ENCODE results near the gene MESD. TPM values are rescaled to one million over a fixed set of nuclear protein-coding genes. Genes with fewer than 3 reads are reported as not detected.

The MESD gene
- total RNA-seq, 2 donors from 2014 or later, result 31.7 to 35.8 TPM

GRCh38 chr15:81003097-81003350 is 13.4 kb upstream of the MESD start:
- TF ChIP-seq CTCF (conservative IDR thresholded peaks at IDR 0.05), result no peak
- H3K9me3 ChIP-seq (ENCODE audit: control insufficient read depth, low read length), result no peaks in the 10 kb centered on the region
- no peak for DNase-seq
- Mint-ChIP-seq H3K4me3 (no peak overlapping the region), H3K27me3 (ENCODE audit: insufficient read depth) (peaks cover 3% of the 10 kb centered on the region), H3K36me3 (ENCODE audit: low read depth) (peaks cover 16% of the 10 kb centered on the region), H3K4me1 (peaks cover 12% of the 10 kb centered on the region), H3K9me3 (no peaks in the 10 kb centered on the region), H3K27ac (no peak overlapping the region)
- H3K9ac ChIP-seq (ENCODE audit: extremely low read depth, low read length, poor library complexity, severe bottlenecking), result no peak overlapping the region
- 95 to 96% methylated on average over 9 to 19 of the region's 19 CpGs for WGBS, 2 experiments (ENCODE audit: insufficient coverage in 1 of 2, insufficient read length in 1 of 2)
- no peak overlapping the region for H3K27ac ChIP-seq (ENCODE audit: low read depth, low read length)
- peaks cover 6% of the 10 kb centered on the region for H3K36me3 ChIP-seq (ENCODE audit: control insufficient read depth, insufficient read depth, low read length)
- no peaks in the 10 kb centered on the region for H3K27me3 ChIP-seq (ENCODE audit: control insufficient read depth, insufficient read depth, low read length, poor library complexity, severe bottlenecking)
- H3K4me1 ChIP-seq (ENCODE audit: control insufficient read depth, insufficient read depth, low read length), result no peaks in the 10 kb centered on the region
- no peak overlapping the region for H3K4me3 ChIP-seq (ENCODE audit: low read length)

GRCh38 chr15:81002331-81003096 is 12.9 kb upstream of the MESD start:
- Histone ChIP-seq H3K27me3 (ENCODE audit: control insufficient read depth, insufficient read depth, low read length, poor library complexity, severe bottlenecking) (no peaks in the 10 kb centered on the region), H3K4me1 (ENCODE audit: control insufficient read depth, insufficient read depth, low read length) (no peaks in the 10 kb centered on the region), H3K9ac (ENCODE audit: extremely low read depth, low read length, poor library complexity, severe bottlenecking) (no peak overlapping the region), H3K27ac (ENCODE audit: low read depth, low read length) (no peak overlapping the region), H3K36me3 (ENCODE audit: control insufficient read depth, insufficient read depth, low read length) (peaks cover 6% of the 10 kb centered on the region), H3K9me3 (ENCODE audit: control insufficient read depth, low read length) (no peaks in the 10 kb centered on the region), H3K4me3 (ENCODE audit: low read length) (peak overlapping the region; percentile 94)
- H3K4me1 Mint-ChIP-seq, result peaks cover 12% of the 10 kb centered on the region
- peaks cover 16% of the 10 kb centered on the region for H3K36me3 Mint-ChIP-seq (ENCODE audit: low read depth)
- DNase-seq, result peak; percentile 73
- H3K9me3 Mint-ChIP-seq, result no peaks in the 10 kb centered on the region
- H3K27ac Mint-ChIP-seq, result no peak overlapping the region
- TF ChIP-seq CTCF (conservative IDR thresholded peaks at IDR 0.05), result no peak
- 68 to 82% methylated on average over 58 to 89 of the region's 89 CpGs for WGBS, 2 experiments (ENCODE audit: insufficient coverage in 1 of 2, insufficient read length in 1 of 2)
- peaks cover 3% of the 10 kb centered on the region for H3K27me3 Mint-ChIP-seq (ENCODE audit: insufficient read depth)
- peak overlapping the region; percentile 85 for H3K4me3 Mint-ChIP-seq

- no peaks in the 10 kb centered on the region for H3K4me1 ChIP-seq (ENCODE audit: control insufficient read depth, insufficient read depth, low read length)
- WGBS, 2 experiments (ENCODE audit: insufficient coverage in 1 of 2, insufficient read length in 1 of 2), result 0 to 2% methylated on average over 1 to 42 of the region's 42 CpGs
Measured at GRCh38 chr15:81002009-81002330, 12.4 kb upstream of the MESD start.

More at GRCh38 chr15:81002009-81002330, 12.4 kb upstream of the MESD start:
- Histone ChIP-seq H3K27ac (ENCODE audit: low read depth, low read length) (no peak overlapping the region), H3K36me3 (ENCODE audit: control insufficient read depth, insufficient read depth, low read length) (peaks cover 6% of the 10 kb centered on the region), H3K9ac (ENCODE audit: extremely low read depth, low read length, poor library complexity, severe bottlenecking) (no peak overlapping the region), H3K27me3 (ENCODE audit: control insufficient read depth, insufficient read depth, low read length, poor library complexity, severe bottlenecking) (no peaks in the 10 kb centered on the region), H3K9me3 (ENCODE audit: control insufficient read depth, low read length) (no peaks in the 10 kb centered on the region), H3K4me3 (ENCODE audit: low read length) (peak overlapping the region; percentile 94)
- no peak for DNase-seq
- no peak for TF ChIP-seq CTCF (conservative IDR thresholded peaks at IDR 0.05)
- Mint-ChIP-seq H3K9me3 (no peaks in the 10 kb centered on the region), H3K4me1 (peaks cover 12% of the 10 kb centered on the region), H3K36me3 (ENCODE audit: low read depth) (peaks cover 16% of the 10 kb centered on the region), H3K27me3 (ENCODE audit: insufficient read depth) (peaks cover 3% of the 10 kb centered on the region), H3K27ac (no peak overlapping the region), H3K4me3 (peak overlapping the region; percentile 85)
